Gastroesophageal sphincter (tissue), 4 donors: ENCODE results near the gene MRPS17. TPM values are rescaled to one million over a fixed set of nuclear protein-coding genes. Genes with fewer than 3 reads are reported as not detected.
A peak's percentile ranks its signal among the peaks of the same experiment; 100 is the strongest.

Experiments used
- ATAC-seq: fragments of 150-250 bp; one replicate; pipeline ENCODE4 v1.9.1; 2016; ENCODE audit warnings: mild to moderate bottlenecking, moderate library complexity
- H3K27ac ChIP-seq, 4 donors: fragments of 200-600 bp; sonication (generic) in 3 of 4; 1 replicate in 3 of 4; 2 replicates in 1 of 4; pipeline ENCODE4 v1.5.1; 2016 to 2019
- H3K27me3 ChIP-seq: fragments of 200-600 bp; sonication (generic); one replicate; pipeline ENCODE4 v1.5.1; 2019
- H3K36me3 ChIP-seq, 2 donors: fragments of 200-600 bp; sonication (generic); one replicate each; pipeline ENCODE4 v1.5.1; 2019; ENCODE audit warnings: control low read depth in 1 of 2
- H3K4me1 ChIP-seq, 3 donors: fragments of 200-600 bp; sonication (generic); 1 replicate in 2 of 3; 2 replicates in 1 of 3; pipeline ENCODE4 v1.5.1; 2016 to 2019; ENCODE audit warnings: control low read depth in 2 of 3
- H3K4me3 ChIP-seq, 2 donors: fragments of 200-600 bp; sonication (generic); one replicate each; pipeline ENCODE4 v1.5.1; 2019; ENCODE audit warnings: mild to moderate bottlenecking in 1 of 2, moderate library complexity in 1 of 2
- H3K9me3 ChIP-seq, 3 donors: fragments of 200-600 bp; sonication (generic); one replicate each; pipeline ENCODE4 v1.5.1; 2017 to 2019; ENCODE audit warnings: control low read depth in 2 of 3
- EP300 ChIP-seq: sonication (generic); formaldehyde crosslinking; IDR thresholded peaks from one replicate; pipeline ENCODE4 v1.6.1; 2017; ENCODE audit warnings: antibody characterized with exemption, mild to moderate bottlenecking
- POLR2A ChIP-seq, 2 donors: fragments of 450-650 bp; IDR thresholded peaks; one replicate each; pipeline ENCODE4 v1.6.1; 2017; ENCODE audit warnings: antibody characterized with exemption in 2 of 2, mild to moderate bottlenecking in 2 of 2, moderate library complexity in 1 of 2
- POLR2AphosphoS5 ChIP-seq: sonication (generic); formaldehyde crosslinking; IDR thresholded peaks from one replicate; pipeline ENCODE4 v1.6.1; 2017; ENCODE audit warnings: antibody characterized with exemption
- WGBS, 2 donors: methylation state at CpG; one replicate each; pipeline ENCODE4 v1.1.5; 2018; ENCODE audit warnings: low coverage in 1 of 2; 5-methylcytosine and 5-hydroxymethylcytosine counted together
- total RNA-seq, 4 donors: library from RNA; depleted of rRNA; stranded (reverse); fragments of >200 nt; gene quantifications; one replicate each; pipeline ENCODE4 v1.1.0, GENCODE V29; 2016
- TF ChIP-seq, protein P1 (sequence below), 4 experiments: fragments of 200-600 bp in 2 of 4; fragments of 450-650 bp in 2 of 4; sonication (generic) in 1 of 4; IDR thresholded peaks; one replicate each; pipeline ENCODE4 v1.5.1; 2017 to 2019; ENCODE audit warnings: antibody characterized with exemption in 4 of 4, mild to moderate bottlenecking in 2 of 4, moderate library complexity in 2 of 4

MRPS17 gene
- total RNA-seq, 4 donors from 2014 or later: 10.1 to 19.7 (median 13.7) TPM

GRCh38 chr7:55965100-55965470, 13.4 kb downstream of the MRPS17 start:
- WGBS, 2 donors: 3% methylated on average over 10 of the region's 14 CpGs; no CpG with 5 or more reads in 1 of the 2 donors
- no peak for ATAC-seq
- Histone ChIP-seq H3K36me3 (peaks cover 0 to 13% of the 10 kb centered on the region in 2 donors), H3K27ac (peak overlapping the region; percentile 76 to 99 (median 98)), H3K9me3 (no peaks in the 10 kb centered on the region), H3K4me1 (peaks cover 0 to 55% (median 18%) of the 10 kb centered on the region in 3 donors), H3K27me3 (no peaks in the 10 kb centered on the region), H3K4me3 (peak overlapping the region; percentile 50 to 80)
- TF ChIP-seq, protein P1, sequence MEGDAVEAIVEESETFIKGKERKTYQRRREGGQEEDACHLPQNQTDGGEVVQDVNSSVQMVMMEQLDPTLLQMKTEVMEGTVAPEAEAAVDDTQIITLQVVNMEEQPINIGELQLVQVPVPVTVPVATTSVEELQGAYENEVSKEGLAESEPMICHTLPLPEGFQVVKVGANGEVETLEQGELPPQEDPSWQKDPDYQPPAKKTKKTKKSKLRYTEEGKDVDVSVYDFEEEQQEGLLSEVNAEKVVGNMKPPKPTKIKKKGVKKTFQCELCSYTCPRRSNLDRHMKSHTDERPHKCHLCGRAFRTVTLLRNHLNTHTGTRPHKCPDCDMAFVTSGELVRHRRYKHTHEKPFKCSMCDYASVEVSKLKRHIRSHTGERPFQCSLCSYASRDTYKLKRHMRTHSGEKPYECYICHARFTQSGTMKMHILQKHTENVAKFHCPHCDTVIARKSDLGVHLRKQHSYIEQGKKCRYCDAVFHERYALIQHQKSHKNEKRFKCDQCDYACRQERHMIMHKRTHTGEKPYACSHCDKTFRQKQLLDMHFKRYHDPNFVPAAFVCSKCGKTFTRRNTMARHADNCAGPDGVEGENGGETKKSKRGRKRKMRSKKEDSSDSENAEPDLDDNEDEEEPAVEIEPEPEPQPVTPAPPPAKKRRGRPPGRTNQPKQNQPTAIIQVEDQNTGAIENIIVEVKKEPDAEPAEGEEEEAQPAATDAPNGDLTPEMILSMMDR (IDR thresholded peaks at IDR 0.05): no peak
- TF ChIP-seq POLR2AphosphoS5 (no peak), POLR2A (IDR thresholded peaks at IDR 0.05) (no peak), EP300 (no peak)

DNA sequence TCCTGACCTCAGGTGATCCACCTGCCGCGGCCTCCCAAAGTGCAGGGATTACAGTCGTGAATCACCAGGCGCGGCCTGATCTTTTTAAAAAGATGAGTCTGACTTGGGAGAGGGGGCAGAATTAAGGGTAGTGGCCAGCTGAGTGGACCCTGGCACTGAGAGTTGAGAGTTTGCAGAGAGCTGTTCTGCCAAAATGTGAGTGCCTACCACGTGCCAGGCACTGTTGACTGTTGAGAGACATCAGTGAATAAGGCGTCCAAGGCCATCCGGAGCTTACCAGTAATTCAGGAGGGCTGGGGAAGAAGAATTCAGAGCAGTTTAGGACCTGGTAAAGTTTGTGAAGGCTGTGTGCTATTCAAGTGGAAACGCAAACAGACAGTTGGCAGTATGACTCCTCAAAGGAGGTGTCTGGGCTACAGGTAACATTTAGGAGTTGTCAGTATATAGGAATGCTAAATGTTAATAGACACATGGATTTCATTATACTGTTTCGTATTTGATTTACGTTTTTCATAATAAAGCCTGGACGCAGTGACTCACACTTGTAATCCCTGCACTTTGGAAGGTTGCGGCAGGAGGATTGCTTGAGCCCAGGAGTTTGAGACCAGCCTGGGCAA, 14.2 kb downstream of the MRPS17 start:
- H3K27ac ChIP-seq: peak overlapping the region; percentile 39 to 99 (median 98)
- 26 to 53% methylated on average over 5 to 13 of the region's 13 CpGs for WGBS, 2 donors

DNA sequence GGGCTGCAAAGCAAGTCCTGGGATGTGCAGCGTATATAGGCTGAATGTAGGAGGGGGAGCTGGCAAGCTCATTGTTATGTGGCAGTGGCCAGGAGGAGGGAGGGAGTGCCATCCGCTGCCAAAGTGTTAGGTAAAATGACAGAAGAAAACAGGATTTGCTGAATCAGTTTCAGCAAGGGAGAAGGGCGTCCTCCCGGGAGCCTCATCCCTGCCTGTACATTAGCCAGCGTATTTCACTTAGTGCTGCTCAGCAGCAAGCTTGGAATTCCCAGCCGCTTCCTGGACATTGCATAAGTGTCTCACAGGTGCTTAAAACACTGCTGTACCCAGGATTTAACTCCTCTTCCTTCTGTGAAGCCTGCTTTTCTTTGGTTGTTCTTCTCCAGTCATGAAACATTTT, 15.2 kb downstream of the MRPS17 start:
- H3K4me3 ChIP-seq: no peak overlapping the region
- peaks cover 0 to 64% (median 18%) of the 10 kb centered on the region in 3 donors for H3K4me1 ChIP-seq
- H3K27me3 ChIP-seq: no peaks in the 10 kb centered on the region
- H3K9me3 ChIP-seq: no peaks in the 10 kb centered on the region
- TF ChIP-seq EP300 (no peak), POLR2AphosphoS5 (no peak), POLR2A (IDR thresholded peaks at IDR 0.05) (no peak)
- TF ChIP-seq, protein P1 (IDR thresholded peaks at IDR 0.05): no peak
- 63 to 74% methylated on average over 6 of the region's 6 CpGs for WGBS, 2 donors
- peaks cover 0 to 20% of the 10 kb centered on the region in 2 donors for H3K36me3 ChIP-seq
- peak overlapping the region in 3 of 4 donors; percentile 29 to 98 (median 97) for H3K27ac ChIP-seq
- ATAC-seq: no peak

More for the DNA sequence above, 14.2 kb downstream of the MRPS17 start:
- no peak for ATAC-seq
- TF ChIP-seq POLR2A (IDR thresholded peaks at IDR 0.05) (no peak), EP300 (no peak), POLR2AphosphoS5 (no peak)
- TF ChIP-seq, protein P1 (IDR thresholded peaks at IDR 0.05): no peak
- H3K36me3 ChIP-seq: peaks cover 0 to 20% of the 10 kb centered on the region in 2 donors
- H3K27me3 ChIP-seq: no peaks in the 10 kb centered on the region
- peak overlapping the region in 1 of 2 donors; percentile 80 for H3K4me3 ChIP-seq
- H3K4me1 ChIP-seq: peaks cover 0 to 59% (median 18%) of the 10 kb centered on the region in 3 donors
- H3K9me3 ChIP-seq: no peaks in the 10 kb centered on the region

- Histone ChIP-seq H3K4me3 (no peak overlapping the region), H3K4me1 (peaks cover 0 to 52% (median 13%) of the 10 kb centered on the region in 3 donors), H3K36me3 (peaks cover 0 to 20% of the 10 kb centered on the region in 2 donors), H3K9me3 (no peaks in the 10 kb centered on the region), H3K27ac (no peak overlapping the region), H3K27me3 (no peaks in the 10 kb centered on the region)
- TF ChIP-seq POLR2AphosphoS5: no peak
- no peak for TF ChIP-seq POLR2A (IDR thresholded peaks at IDR 0.05)
- TF ChIP-seq, protein P1 (IDR thresholded peaks at IDR 0.05): no peak
- no peak for TF ChIP-seq EP300
- 78% methylated on average over 2 of the region's 11 CpGs; no CpG with 5 or more reads in 1 of the 2 donors for WGBS, 2 donors
- ATAC-seq: no peak
Measured at GRCh38 chr7:55969391-55969790, 17.7 kb downstream of the MRPS17 start.

GRCh38 chr7:55970561-55970960, 18.9 kb downstream of the MRPS17 start:
- H3K4me3 ChIP-seq: no peak overlapping the region
- H3K9me3 ChIP-seq: no peaks in the 10 kb centered on the region
- H3K27me3 ChIP-seq: no peaks in the 10 kb centered on the region
- no peak for TF ChIP-seq EP300
- no peak overlapping the region for H3K27ac ChIP-seq
- H3K36me3 ChIP-seq: peaks cover 0 to 20% of the 10 kb centered on the region in 2 donors
- ATAC-seq: no peak
- H3K4me1 ChIP-seq: peaks cover 0 to 55% (median 8%) of the 10 kb centered on the region in 3 donors
- WGBS, 2 donors: 76 to 84% methylated on average over 4 to 6 of the region's 7 CpGs
